IPS DF 4.7 (cell line): ENCODE measurements around the gene GDPD3.
"Not testable (repeated sequence)": the region's sequence is repeated elsewhere in the genome, so short reads cannot be mapped to it uniquely, and the experiment has no call there.

Source experiments
- DNase-seq: peaks from one replicate; pipeline ENCODE4 v3.0.0-alpha.2; 2013; ENCODE audit warnings: low spot score; ENCODE audit errors: extremely low read depth

GDPD3 gene

DNA sequence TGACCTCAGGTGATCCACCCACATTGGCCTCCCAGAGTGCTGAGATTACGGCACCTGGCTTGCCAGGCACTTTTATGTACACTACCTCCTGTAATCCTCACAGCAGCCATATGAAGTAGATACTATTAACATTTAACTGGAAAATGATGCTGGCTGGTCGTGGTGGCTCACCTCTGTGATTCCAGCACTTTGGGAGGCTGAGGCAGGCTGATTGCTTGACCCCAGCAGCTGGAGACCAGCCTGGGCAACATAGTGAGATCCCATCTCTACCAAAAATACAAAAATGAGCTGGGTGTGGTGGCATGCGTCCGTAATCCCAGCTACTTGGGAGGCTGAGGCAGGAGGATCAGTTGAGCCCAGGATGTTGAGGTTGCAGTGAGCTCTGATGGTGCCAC, 11.6 kb upstream of the GDPD3 start:
- no peak for DNase-seq

- no peak for DNase-seq
Observed at GRCh38 chr16:30122604-30123160, 9.3 kb upstream of the GDPD3 start.

GRCh38 chr16:30121741-30122571, 8.6 kb upstream of the GDPD3 start:
- DNase-seq = no peak

- no peak for DNase-seq
Observed at GRCh38 chr16:30120340-30121105, 7.2 kb upstream of the GDPD3 start.

- no peak for DNase-seq
Observed at GRCh38 chr16:30119428-30119827, 6.1 kb upstream of the GDPD3 start.

DNA sequence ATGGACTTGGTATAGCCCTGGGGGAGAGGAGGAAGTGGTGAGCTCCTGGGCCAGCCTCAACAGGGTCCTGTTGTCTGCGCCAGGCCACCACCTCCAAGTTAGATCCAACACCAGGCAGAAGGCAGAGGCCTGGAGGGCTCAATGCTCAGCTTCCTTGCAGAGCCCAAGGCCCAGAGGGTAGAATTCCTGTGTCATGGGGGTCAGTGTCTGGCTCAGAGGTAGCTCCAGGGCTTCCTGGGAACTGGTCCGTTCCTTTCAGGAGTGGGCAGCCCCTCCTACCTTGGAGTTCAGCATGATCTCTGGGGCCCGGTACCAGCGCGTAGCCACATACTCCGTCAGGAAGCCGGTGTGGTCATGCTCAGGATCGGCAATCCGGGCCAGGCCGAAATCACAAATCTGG, 4.4 kb upstream of the GDPD3 start:
- DNase-seq = no peak

GRCh38 chr16:30116291-30117207, 3.2 kb upstream of the GDPD3 start:
- DNase-seq = no peak

DNA sequence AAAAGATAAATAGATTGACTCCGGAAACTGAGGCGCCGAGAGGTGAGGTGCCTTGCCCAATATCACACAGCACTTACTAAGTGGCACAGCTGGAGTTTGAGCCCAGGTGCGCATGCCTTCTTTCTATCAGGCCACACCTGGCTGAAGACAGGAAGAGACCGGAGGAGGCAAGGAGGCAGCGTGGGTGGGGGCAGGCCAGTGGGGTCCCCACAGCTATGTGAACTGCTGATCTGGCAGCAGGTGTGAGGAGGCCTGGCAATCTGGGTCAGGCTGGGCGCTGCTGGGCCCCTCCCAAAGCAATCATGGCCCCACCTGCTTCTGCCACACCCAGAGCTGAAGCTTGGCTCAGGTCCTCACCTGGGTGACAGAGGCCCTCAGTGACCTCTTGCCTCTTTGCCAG, 1.9 kb upstream of the GDPD3 start:
- no peak for DNase-seq

- DNase-seq = not testable (repeated sequence)
Observed at GRCh38 chr16:30114833-30115232, 1.5 kb upstream of the GDPD3 start.

DNA sequence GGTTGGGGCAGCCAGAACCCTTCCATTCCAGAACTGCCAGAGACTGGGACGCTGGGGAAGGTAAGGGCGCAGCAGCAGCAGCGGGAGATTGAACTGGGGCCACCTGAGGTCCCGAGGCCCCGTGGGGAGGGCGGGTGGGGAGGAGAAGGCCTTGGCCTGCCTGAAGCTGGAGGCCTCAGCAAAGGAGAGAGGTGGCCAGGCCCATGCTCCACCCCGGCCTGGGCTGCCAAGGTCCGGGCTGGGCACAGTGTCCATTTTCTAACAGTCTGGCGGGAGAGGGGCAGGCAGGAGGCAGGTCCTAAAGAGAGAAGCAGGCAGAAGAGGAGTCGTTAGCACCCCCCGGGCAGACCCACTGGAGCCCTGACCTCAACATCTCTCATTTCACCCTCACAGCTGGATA, 1.1 kb upstream of the GDPD3 start:
- no peak for DNase-seq

DNA sequence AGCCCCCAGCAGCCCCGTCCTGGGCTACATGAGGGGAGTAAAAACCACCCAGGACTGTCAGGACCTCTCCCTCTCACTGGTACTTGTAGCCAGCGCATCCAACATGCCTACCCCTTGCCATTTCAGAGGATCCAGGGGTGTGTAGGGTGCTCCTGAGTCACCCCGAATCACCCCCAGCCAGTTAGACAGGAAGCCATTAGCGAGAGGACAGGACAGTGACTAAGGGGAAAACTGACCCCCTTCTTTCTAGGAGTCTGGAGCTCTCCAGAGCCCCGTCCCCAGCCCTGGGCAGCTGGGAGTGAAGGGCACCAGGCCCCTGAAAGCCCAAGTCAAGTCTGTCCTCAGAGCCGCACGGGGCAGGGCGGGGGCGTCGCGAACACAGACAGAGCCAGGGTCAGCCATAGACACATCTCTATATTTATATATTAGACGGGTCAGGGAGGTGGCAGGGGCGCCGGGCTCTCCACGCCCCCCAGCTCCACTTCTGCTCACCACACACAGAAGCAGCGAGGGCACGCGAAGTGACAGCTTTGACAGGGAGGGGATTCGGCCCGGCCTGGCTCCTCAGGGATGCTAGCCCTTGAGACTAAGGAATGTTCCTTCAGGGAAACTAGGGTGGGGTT, 485 bp upstream of the GDPD3 start:
- DNase-seq = no peak

DNA sequence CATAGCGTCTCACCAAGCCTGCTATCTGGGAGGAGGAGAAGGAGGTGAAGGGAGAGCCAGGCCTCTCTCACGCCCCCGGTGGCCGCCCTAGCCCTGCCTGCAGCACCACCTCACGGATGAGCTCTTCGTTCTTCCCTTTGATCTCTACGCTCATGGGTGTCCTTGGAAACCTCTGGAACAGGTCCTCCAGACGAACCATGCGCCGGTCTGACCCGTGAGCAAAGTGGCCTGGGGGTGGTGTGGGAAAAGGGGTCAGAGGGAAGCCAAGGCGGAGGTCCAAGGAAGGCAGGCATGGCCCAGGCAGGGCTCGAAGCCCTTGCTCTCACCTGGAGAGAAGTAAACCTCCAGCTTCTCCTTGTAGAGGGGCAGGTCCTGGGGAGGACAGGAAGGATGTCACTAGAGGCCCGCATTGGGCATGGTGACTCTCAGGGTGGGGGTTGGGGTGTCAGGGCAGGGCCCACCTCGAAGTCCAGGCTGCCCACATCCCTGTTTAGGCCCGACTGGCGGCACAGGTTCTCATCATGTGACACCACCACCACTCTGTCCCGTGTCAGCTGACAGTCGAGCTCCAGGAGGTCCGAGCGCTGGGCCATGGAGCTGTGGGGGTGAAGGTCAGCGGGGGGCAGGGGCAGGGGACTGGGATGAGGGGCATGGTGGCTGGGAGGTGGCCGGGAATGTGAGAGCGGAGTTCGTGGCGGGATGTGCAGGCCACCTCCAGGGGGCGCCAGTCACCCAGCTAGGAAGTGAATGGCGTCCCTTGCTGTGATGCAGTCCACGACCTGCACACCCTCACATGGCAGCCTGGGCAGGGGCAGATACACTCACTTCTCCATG, 923 bp downstream of the GDPD3 start:
- no peak for DNase-seq

- DNase-seq = no peak
Observed at GRCh38 chr16:30110661-30111060, 2.7 kb downstream of the GDPD3 start.

- DNase-seq = no peak
Observed at GRCh38 chr16:30108059-30108850, 5.1 kb downstream of the GDPD3 start.

DNA sequence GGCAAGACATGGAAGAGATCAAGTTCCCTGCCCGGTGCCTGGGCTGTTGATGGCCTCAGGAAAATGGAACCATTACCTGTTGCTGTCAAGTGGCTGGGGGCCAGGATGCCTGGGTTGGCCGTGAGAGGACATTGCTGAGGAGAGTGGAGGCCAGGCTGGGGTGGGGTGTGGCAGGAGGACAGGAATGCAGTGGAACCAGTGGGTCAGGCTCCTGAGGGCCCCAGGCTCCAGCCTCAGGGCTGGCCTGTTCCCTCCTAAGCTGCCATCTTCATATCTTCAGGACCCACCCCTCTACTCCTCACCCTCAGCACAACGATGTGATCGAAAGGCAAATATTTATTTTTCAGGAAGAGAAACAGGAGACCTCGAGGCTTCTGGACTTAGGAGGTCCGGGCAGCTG, 8.8 kb downstream of the GDPD3 start:
- no peak for DNase-seq

GRCh38 chr16:30104090-30104489, 9.2 kb downstream of the GDPD3 start:
- DNase-seq = no peak

DNA sequence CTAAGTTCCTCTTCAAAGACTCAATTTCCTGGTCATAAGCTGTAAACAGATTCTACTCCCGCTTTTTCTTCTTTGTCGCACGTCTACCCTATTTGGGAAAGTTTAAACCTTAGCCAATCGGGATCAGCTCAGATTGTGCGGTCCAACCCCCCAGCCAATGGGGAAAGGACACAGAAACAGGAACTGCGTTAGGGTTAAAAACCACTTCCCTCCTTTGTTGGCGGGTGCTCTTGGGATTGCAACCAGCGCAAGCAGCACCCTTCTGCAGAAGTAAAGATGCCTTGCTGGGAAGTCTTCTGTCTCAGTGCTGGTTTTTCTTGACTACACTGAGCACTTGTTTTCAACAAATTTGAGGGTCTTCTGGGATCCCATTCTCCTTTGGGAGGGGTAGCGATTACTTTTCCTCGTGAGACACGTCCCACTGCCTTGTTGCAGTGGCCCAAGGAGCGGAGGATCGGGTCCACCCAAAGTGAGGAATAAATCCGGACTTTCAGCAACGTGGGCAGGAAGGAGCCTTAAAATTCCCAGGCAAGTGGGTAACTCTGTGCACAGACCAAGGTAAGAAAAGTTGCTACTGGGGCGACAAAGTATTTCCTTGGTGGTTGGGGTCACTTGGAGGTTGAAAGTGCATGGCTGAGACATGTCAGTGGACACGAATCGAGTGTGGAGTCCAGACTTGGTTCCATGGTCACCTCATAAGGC, 16.3 kb downstream of the GDPD3 start:
- no peak for DNase-seq

GRCh38 chr16:30096105-30096861, 17.1 kb downstream of the GDPD3 start, which contains the start of gene YPEL3:
Gene YPEL3 (minus strand): TSS chr16:30096213. CDS start chr16:30095482, 731 bp downstream.
- no peak for DNase-seq
